CD4-positive, alpha-beta T cell treated with Interferon gamma for 1 hour (primary cell): ENCODE results near the gene NHS.

Source experiments
- DNase-seq: peaks from one replicate; pipeline ENCODE4 v3.0.0-alpha.2; 2020

Gene NHS

DNA sequence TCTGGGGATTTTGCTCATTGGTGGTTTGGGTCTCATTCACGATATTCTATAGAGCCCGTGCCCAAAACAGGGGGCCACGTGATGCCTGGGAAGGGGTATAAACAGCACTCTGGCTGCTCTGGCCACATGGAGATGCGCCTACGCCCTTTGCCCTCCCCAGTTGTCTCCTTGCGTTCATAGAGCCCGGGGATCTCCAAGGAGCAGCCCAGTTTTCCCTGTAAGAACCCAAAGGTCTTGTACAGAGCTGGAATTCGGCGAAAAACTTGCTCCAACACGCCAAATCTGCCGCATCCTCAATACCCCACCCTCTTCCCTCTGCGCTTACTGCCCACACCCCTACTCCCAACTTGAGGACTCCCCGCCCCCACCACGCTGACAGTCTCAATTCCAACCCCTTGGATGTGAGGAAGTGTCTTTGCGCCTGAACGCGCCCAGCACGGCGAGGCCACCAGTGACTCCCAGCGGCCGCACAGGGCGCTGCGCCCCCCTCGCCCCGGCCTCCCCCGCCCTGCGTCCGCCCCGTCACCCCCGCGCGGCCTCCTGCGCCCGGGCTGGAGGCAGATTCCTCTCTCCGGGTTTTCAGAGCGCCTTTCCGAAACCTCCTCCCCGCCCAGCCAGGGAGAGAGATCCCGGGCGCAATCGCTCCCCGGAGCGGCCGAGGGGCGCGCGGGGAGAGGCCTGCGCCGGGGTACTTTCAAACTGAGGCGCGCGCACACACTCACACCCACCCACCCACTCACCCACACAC is at the start of gene NHS:
Gene NHS (plus strand): TSS at position 582 of the 748 bp plus-strand sequence. CDS start 558 bp downstream, outside the sequence.
- no peak for DNase-seq

DNA sequence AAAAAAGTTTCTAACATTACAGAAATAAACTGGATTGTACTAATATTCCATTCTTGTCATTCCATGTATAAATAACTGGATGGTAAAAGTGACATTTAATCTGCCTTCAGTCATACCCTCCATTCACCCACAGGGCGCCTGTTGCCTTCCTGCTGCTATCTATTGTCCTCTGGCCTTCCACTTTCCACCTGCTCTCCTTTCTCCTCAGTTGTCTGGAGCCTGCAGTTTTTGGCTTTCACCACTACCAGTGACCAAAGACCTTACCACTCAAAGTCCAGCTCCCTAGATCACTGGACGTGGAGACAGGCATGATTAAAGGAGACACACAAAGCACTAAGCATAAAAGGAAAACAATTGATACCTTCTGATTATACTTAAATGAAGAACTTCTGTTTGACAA is 46.2 kb upstream of the NHS start:
- no peak for DNase-seq

DNA sequence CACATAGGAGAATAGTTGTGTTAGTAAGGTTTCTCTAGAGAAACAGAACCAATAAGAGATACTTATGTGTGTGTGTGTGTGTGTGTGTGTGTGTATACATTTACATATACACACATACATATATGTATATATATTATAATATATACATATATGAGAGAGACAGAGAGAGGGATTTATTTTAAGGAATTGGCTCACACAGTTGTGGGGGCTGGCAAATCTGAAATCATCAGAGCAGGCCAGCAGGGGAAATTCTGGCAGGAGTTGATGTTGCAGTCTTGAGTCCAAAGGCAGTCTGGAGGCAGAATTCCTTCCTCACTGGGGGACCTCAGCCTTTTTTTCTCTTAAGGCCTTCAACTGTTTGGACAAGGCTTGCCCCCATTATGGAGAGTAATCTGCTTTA is 38.6 kb upstream of the NHS start:
- no peak for DNase-seq

DNA sequence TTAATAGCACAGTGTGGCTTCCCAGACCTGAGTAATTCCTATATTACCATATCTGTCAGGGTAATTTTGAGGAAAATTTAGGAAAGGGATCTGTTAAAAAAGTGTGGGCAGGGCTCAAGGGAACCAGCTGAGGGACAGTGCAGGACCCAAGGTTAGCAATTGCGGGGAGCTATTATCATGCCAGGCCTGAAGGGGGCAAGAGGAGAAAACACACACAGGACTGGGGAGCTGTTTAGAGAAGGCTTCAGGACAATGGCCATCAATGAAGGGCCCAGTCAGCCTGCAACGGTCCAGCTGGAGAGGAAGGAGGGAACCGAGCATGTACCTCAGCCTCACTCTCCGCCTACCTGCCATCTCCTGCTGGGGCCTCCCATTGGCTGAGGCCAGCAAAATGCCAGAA is 19.0 kb upstream of the NHS start:
- DNase-seq, result no peak

DNA sequence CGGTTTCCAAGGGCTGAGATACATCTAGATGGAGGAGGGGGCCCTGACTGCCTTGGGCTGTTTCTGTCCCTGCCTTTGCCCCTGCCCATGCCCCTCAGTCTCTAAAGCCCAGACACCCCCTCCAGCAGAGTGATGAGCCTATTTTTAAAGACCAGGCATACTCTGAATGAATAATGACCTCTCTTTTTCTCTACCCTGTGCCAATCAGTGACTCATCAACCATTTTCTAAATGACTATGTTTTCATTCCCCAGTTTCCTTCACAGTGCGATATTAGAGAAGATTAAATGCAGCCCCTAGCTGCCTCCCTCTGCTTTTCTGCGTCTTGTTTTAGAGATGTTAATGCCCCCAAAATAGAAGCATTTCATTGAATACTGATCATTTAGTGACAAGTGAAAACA is 15.5 kb upstream of the NHS start:
- DNase-seq, result no peak

DNA sequence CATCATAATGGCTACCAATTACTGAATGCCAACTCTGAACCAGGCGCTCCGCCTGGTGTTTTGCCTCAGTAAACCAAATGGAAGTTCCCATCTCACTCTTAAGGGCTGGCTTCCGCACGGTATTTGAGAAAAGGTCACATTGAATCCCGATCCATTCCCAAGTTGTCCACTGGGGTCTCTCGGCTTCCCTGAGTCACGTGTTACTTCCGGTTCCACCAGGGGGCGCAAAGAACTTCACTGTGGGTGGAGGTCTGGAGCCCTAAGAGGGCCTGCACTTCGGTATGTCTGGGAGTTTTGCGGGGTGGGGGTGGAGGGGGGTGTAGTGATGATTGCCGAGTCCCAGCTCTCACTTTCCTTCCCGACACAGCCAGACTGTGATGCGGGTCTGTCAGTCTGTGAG is 13.4 kb upstream of the NHS start:
- no peak for DNase-seq

DNA sequence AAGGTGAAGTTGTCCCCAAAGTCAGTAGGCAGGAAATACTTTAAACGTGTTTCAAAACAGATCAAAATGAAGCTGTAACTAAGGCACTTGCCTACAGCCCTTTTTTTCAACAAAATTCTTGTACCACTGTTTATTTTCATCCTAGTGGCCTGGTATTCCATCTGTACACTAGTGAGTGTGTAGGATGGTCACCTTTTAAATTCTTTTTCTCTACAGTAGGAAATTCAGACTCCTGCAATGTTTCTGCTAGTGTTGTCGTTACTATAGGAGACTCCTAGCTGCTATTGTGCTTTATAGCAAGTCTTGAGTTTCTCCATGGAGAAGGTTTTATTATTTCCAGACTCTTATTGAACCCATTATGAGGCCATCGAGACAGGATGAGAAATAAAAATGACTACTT is 7.0 kb upstream of the NHS start:
- DNase-seq, result no peak

DNA sequence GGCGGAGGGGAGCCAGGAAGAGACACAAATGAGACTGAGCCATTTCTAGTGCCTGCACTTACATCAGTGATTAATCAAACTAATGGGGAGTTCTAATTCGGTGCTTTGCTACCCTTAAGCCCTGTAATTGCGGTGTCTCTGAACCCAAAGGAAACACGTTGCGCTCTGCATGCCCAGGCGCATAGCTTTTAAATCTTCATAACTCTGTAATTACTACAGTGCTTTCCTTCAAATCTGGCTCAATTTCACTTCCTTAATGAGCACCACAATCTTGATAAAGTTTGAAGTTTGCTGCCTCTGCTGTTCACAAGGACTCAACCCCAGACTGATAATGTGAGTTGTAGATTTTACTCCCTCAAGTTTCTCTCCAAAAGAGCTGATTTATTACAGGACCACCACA is 5.7 kb upstream of the NHS start:
- no peak for DNase-seq

DNA sequence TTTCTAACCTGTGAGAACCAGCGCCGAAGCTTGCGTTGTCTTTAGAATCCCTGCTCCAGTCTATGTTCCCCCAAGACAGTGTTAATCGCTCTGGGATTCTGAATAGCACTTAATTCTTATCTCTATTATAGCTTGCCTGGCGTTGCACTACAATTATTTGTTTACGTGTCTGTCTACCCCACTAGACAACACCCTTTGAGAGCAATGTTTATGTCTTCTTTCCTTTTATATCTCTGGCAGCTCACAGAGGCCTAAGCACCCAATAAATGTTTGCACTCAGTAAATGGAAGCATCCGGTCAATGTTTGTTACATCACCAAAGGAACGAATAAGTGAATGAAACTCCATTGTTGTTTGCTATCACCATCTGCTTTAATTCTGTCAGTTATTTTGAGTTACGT is 4.8 kb upstream of the NHS start:
- DNase-seq, result no peak

DNA sequence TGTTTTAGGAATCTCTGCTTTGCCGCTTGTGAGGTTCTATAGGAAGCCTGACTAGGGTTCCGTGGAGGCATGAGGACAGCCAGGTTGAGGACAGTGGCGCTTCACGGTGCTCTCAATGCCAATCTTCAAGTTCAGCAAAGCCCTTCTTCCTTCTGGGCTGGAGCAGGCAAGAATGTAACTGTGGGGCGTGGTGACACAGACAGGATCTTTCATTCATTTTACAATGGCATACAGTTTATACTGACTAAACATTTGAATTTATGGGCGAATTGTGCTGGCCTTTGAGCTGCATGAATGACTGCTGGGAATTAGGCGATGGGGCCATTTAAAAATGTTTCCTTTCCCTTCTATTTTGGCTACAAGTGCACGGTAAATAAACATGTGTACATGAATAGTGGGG is 2.9 kb upstream of the NHS start:
- no peak for DNase-seq

DNA sequence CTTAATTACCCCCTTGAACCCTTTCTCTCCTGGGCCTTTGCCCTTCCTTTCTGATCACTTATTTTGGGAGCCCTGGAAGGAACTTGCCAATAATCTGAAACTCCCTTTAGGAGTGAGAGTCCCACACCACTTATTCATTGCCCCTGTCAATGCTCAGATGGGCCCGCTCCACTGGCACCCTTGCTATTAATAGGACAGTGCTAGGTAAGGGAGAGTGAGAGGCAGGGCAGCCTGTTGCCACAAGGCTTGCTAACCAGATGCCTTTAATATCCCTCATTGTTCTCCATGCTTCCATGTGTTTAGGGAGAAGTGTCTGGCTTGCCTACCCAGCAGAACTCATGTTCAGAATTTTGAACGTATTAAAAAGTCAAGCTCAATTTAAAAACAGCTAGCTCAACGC is 1.7 kb upstream of the NHS start:
- DNase-seq, result no peak

DNA sequence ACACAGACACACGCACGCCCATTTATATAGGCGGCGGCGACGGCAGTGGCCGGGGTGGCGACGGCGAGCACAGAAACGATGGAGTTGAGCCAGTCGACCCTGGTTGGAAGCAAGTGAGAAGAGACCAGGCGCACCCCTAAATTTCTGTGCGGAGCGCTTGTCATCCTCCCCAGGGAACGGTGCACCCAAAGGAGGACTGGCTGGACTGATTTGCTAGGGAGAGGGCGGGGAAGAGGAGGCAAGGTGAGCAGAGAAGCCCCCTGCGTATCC is 302 bp downstream of the NHS start:
- DNase-seq, result no peak

DNA sequence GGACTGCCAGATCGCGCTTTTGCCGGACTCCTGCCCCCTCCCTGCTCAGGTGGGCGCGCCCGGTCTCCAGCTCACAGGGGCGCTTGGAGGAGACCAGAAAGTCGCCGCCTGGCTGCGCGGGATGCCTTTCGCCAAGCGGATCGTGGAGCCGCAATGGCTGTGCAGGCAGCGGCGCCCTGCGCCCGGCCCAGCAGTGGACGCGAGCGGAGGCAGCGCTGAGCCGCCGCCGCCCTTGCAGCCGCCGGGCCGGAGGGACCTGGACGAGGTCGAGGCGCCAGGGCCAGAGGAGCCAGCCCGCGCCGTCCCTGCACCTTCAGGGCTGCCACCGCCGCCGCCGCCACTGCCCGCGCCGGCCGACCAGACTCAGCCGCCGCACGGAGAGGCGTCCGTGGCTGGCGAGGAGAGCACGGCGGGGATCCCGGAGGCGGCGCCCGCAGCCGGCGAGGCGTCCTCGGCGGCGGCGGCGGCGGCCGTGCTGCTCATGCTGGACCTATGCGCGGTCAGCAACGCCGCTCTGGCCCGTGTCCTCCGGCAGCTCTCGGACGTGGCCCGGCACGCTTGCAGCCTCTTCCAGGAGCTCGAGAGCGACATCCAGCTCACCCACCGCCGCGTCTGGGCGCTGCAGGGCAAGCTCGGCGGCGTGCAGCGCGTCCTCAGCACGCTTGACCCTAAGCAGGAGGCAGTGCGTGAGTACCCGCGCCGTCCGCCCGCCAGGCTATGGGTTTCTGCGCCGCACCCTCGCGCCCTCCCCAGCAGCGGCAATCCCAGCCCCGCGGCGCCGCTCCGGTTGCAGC is 834 bp downstream of the NHS start:
- DNase-seq, result no peak

DNA sequence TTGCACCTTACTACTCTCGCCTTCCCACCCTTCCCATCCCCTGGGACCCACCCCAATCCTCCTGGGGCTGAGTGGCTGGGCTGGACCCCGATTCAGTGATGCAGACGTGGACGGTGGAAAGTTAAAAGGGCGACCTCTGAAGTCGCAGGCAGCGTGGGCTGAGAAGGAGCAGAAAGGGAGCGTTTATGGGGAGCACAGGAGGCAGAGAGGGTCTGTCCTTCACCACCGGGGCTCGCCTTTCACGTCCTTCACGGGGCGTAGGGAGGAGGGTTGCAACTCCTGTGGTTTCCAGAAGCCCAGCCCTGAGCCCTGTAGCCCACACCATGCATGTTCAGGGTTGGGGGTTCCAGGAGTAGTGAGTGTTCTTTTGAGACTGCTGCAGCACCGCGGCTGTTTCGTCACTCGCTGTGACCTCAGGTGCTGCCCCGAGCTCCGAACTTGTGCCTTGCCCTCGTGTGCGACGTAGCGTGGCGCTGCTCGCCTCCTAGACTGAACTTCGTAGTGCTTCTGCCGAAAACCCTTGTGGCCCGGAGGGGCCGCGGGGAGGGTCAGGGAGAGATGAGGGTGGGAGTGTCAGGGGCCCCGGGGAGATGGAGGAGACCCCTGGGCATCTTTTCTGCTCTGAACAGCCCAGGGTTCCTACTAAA is 1.6 kb downstream of the NHS start:
- DNase-seq, result no peak

DNA sequence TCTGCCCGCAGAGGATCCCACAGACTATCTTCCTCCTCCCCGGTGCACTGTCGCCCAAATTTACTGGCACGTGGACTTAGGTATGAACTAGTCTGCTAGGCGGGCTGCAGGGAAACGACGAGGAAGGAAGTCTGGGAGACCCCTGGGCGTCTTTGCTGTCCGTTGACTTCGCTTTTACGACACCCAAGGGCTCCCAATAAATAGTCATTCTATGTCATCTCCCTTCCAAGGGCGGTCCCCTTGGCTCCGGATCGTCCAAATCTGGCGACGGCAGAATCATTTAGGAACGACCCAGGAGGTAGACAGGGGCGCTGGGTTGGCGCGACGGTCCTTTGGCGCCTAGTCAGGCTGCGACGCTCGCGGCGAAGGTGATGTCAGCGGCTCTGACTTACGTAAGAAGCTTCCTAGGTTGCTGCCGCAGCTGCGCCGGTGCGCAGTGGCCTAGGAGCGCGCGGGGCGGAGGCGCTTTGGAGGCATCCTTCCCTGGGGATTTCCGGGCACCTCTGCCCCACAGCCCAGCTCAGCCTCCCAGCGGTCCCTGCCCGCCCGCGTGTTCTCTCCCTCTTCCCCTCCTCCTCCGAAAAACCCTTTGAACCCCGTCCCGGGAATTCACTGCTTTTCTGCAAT is 2.2 kb downstream of the NHS start:
- DNase-seq, result no peak

DNA sequence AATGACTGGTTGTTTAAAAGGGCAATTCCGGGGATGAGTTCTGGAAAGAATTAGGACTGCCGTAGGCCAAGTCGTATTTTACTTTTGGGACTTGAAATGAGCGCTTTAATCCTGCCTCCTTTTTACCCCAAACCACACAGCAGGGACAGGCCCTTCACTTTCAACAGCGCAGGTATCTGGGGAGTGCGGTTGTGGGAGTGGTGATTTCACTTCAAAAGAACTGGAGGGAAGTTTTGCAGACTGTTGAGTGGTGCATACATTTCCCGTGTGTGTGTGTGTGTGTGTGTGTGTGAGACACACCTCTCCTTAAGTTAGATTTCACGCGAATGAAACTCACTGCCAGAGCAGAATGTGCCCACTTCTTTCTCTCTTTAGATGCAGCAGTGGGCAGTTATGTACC is 2.8 kb downstream of the NHS start:
- no peak for DNase-seq

DNA sequence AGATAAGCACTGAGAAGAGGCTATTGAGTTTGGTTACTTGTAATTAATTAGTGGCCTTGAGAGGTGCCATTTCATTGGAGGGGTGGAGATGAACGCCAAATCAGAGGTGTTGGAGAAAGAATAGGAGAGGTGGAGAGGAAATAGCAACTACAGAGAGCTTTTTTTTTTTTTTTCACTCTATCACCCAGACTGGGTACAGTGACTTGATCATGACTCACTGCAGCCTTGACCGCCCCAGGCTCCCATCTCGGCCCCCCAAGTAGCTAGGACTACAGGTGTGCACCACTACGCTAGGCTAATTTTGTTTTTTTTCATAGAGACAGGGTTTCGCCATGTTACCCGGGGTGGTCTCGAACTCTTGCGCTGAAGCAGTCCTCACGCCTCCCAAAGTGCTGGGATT is 5.2 kb downstream of the NHS start:
- DNase-seq, result no peak

DNA sequence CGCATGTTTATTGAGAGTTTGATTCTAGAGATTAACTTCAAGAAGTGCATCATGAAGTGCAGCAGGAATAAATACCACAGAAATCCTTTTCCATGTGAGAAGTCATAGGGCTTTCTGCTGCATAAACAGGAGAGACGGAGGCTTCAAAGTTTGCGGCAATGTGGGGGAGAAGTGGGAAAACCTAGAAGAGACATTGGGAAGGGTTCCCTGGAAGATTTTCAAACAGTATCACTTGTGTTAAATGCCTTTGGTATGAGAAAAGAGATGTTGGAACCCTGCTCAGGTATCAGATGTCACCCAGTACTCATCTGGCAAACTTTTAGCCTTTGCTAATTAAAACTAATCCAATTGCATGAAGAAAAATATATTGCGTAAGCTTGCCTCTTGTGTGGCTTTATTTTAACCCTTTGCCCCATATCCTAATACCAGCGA is 15.4 kb downstream of the NHS start:
- no peak for DNase-seq

DNA sequence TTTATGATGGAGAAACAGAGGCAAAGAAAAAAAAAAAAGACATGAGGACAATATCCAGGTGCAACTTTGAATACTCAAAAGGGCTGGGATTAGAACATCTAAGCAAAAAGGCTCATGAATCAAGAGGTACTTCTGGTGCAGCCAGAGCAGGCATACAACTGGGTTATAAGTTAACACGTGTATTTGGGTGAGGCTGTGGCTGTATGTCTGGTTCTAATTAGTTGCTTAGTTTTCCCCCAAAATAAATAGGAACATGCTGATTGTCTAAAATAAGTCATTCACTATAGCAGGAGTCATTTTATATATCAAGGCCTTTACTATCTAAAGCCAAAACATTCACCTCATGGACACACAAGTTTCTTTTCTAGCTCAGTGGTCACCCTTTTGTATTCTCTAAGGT is 20.2 kb downstream of the NHS start:
- no peak for DNase-seq

DNA sequence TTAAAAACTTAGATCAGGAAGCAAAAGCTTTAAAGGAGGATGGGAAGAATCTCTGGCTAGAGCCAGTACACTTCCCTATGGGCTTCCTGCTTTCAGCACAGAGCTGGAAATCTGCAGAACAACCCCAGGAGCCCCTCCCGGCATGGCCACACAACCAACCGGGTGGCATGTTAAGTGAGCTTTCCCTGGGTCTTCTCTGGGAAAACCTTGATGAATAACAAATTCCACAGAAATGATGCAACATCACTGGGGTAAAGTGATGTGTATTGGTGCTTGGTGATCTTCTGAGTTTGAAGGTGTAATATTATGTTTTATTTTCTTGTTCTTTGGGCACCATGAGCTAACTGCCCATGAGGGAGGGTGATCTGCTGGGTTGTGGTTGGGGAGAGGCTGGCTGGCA is 22.1 kb downstream of the NHS start:
- no peak for DNase-seq

DNA sequence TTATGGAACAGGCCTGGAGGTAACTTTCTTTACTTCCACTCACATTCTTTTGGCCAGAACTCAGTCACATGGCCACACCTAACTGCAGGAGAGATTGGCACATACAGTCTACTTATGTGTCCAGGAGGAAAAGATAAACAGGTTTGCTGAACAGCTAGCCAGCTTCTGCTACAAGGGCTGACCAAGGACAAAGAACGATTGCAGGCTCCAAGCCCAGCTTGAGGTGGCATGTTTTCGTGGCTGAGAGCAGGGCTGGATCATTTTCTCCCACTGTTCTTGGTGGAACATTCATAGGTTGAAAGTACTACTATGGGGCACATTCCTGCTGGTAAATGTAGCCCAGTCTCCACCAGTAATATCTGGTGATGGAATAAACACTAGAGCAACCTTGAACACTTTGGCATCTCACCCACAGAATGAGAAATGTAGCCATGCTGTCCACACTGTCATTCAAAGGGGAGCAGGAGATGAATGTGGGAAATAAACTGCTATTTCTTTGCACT is 28.2 kb downstream of the NHS start:
- DNase-seq, result no peak

DNA sequence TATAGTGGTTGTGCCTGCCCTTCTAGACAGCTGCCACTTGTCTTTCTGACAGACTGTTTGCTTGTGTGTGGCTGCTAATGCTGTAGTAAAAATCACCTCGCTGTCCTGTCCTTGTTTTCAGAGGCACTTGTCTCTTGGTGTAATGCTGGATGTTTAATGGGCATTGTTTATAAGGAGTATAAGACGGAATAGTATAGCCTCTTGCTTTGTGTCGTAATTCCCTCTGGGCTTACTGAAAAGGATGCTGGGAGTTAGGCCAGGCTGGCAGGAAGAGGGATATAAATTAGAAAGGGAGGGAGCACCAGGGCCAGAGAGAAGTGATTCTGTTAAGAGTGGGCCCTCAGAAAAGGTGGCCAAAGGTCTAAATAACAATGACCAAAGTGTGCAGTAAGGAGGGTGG is 29.0 kb downstream of the NHS start:
- DNase-seq, result no peak

DNA sequence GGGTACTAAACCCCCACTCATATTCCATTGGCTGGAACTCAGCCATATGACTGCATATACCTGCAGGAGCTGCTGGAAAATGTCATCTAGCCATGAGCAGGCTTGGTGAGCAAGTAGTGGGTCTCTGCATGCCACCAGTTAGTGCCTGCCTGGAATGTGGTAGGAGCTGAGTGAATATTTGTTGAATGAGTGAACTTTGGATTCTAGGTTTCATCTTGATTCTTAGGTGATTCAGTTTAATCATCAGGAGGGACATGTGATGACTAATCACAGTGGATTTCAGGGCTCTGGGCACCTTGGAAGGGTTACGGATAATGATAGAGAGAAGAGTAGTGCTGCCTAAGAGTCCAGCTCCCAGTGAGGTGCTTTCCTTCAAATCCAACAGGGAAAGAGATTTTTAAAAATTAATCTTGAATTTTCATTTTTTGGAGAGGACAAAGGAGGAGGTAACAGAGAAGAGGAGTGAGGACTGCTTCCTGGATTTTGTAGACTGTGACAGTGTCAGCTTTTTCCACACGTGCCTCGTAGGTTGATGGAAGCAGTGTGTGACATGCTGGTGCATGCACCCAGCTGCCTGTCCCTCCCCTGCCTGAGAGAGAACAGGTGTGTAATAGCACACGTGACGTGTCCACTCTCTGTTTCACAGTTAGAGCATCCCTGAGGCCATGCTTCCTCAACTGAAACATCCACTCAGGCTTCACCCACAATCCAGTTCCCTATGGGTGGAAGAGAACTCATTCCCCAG is 30.4 kb downstream of the NHS start:
- DNase-seq, result no peak
